ENCODE measurements around the gene GPR34. TPM values are rescaled to one million over a fixed set of nuclear protein-coding genes. Genes with fewer than 3 reads are reported as not detected.

GPR34 gene
- total and polyA plus RNA-seq, 2 donors (not counting 1 experiment from before 2014, with no cell fraction given): 0.21 TPM; not detected in 1

GRCh38 chrX:41716767-41717473 lies 28.1 kb downstream of the GPR34 start:
- CTCF ChIA-PET: interaction anchor here (3.8 kb wide), 1 partner anchor 10 kb away, joined by 20 read pairs; no protein-coding TSS in a partner anchor
- intact Hi-C loops (cut with micrococcal nuclease): no loop called here
- DNase-seq: no peak
- no peaks in the 10 kb centered on the region for H3K79me2 ChIP-seq (ENCODE audit: control insufficient read depth, insufficient read depth, low read length)
- TF ChIP-seq, protein P1, sequence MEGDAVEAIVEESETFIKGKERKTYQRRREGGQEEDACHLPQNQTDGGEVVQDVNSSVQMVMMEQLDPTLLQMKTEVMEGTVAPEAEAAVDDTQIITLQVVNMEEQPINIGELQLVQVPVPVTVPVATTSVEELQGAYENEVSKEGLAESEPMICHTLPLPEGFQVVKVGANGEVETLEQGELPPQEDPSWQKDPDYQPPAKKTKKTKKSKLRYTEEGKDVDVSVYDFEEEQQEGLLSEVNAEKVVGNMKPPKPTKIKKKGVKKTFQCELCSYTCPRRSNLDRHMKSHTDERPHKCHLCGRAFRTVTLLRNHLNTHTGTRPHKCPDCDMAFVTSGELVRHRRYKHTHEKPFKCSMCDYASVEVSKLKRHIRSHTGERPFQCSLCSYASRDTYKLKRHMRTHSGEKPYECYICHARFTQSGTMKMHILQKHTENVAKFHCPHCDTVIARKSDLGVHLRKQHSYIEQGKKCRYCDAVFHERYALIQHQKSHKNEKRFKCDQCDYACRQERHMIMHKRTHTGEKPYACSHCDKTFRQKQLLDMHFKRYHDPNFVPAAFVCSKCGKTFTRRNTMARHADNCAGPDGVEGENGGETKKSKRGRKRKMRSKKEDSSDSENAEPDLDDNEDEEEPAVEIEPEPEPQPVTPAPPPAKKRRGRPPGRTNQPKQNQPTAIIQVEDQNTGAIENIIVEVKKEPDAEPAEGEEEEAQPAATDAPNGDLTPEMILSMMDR (IDR thresholded peaks at IDR 0.05): no peak
- no peak for TF ChIP-seq EZH2 (IDR thresholded peaks at IDR 0.05; ENCODE audit: borderline replicate concordance, insufficient read depth, low read depth, low read length, poor library complexity, severe bottlenecking)
- POLR2A ChIA-PET: interaction anchor here (1.0 kb wide), 1 partner anchor 11 kb away, joined by 3 read pairs; no protein-coding TSS in a partner anchor
- peak; percentile 55 for ATAC-seq (ENCODE audit: low read depth)
- no peak overlapping the region for H3K9ac ChIP-seq (ENCODE audit: low read length)
- Mint-ChIP-seq H3K27me3 (no peaks in the 10 kb centered on the region), H3K9me3 (ENCODE audit: insufficient read depth) (no peaks in the 10 kb centered on the region), H3K4me1 (peaks cover 51% of the 10 kb centered on the region), H3K27ac (peak overlapping the region; percentile 72), H3K4me3 (peak overlapping the region; percentile 24)
- H3K4me3 ChIP-seq (ENCODE audit: control extremely low read depth in 1 of 5, extremely low read depth in 1 of 5, insufficient read depth in 1 of 5, low read depth in 2 of 5, low read length in 4 of 5): no peak overlapping the region
- H3K4me2 ChIP-seq (replicated peaks; ENCODE audit: low read depth, low read length, poor library complexity, severe bottlenecking): peak overlapping the region; percentile 36
- 47% methylated on average over 5 of the region's 12 CpGs for WGBS (ENCODE audit: insufficient coverage)
- H2AFZ ChIP-seq (ENCODE audit: insufficient read depth, low read depth, low read length, poor library complexity, severe bottlenecking): no peak overlapping the region
- H3K9me3 ChIP-seq (ENCODE audit: control extremely low read depth in 1 of 3, control insufficient read depth in 2 of 3, insufficient read depth in 1 of 3, low read length in 2 of 3): peaks cover 0 to 22% (median 17%) of the 10 kb centered on the region in 3 donors
- no peaks in the 10 kb centered on the region for H3K27me3 ChIP-seq (replicated peaks in 1 of 4; ENCODE audit: control extremely low read depth in 1 of 4, control insufficient read depth in 3 of 4, insufficient read depth in 4 of 4, low read length in 3 of 4)
- peaks cover 0 to 3% of the 10 kb centered on the region in 2 experiments for H3K36me3 ChIP-seq (replicated peaks in 1 of 2; ENCODE audit: control extremely low read depth in 1 of 2, control insufficient read depth in 1 of 2, extremely low read depth in 1 of 2, insufficient read depth in 2 of 2, low read length in 1 of 2)
- no peaks in the 10 kb centered on the region for H4K20me1 ChIP-seq (ENCODE audit: control insufficient read depth, insufficient read depth, low read length, poor library complexity, severe bottlenecking)
- H3K4me1 ChIP-seq (ENCODE audit: control insufficient read depth in 2 of 2, insufficient read depth in 2 of 2, low read length in 2 of 2): peaks cover 33 to 57% of the 10 kb centered on the region in 2 donors
- H3K27ac ChIP-seq (ENCODE audit: low read length in 2 of 2): no peak overlapping the region

All from B cell (primary cell).